Loucy (cell line): ENCODE measurements around the gene IFNA17.

Source experiments
- CTCF ChIP-seq: fragments of 200-600 bp; sonication (generic); conservative IDR thresholded peaks from 2 replicates; pipeline ENCODE4 v1.5.1; 2014; ENCODE audit warnings: mild to moderate bottlenecking, antibody characterized with exemption, low read length
- EZH2phosphoT487 ChIP-seq: fragments of 200-600 bp; IDR thresholded peaks from 2 replicates; pipeline ENCODE4 v1.6.1; 2018; ENCODE audit warnings: antibody characterized with exemption, mild to moderate bottlenecking, moderate library complexity, borderline replicate concordance

- no peak for TF ChIP-seq CTCF
- no peak for TF ChIP-seq EZH2phosphoT487
Measured at GRCh38 chr9:21265421-21266189, 37.6 kb upstream of the IFNA17 start.
